Measurements from ENCODE around the gene TXK. TPM values are rescaled to one million over a fixed set of nuclear protein-coding genes. Genes with fewer than 3 reads are reported as not detected.

The TXK gene
- total RNA-seq, 2 experiments from 2014 or later, result 67.0 to 69.9 TPM

DNA sequence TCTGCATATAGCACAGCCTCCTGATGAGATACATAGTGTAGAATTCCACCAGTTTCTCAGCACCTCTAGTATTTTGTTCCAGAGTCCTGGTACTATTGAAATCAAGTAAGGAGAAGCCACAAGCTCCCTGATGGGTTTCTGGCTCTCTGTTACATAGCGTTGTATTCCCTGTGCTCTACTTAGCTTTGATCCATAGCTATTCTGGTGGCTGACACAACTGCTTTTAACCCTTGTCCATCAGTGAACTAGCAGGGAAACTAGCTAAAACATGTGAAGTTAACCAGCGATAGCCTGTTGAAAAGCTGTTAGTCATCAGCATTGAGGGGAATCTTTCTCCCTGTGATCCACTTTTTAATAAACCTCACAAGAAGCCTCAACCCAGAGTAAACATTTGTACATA, 90.5 kb downstream of the TXK start:
- no peak overlapping the region for H3K4me3 Mint-ChIP-seq
- Histone ChIP-seq H3K4me1 (ENCODE audit: insufficient read depth, low read length) (peaks cover 41% of the 10 kb centered on the region), H3K27ac (ENCODE audit: low read depth in 1 of 2, low read length in 2 of 2) (no peak overlapping the region), H3K27me3 (ENCODE audit: control insufficient read depth in 1 of 2, insufficient read depth in 2 of 2, low read length in 2 of 2) (no peaks in the 10 kb centered on the region), H3K36me3 (ENCODE audit: insufficient read depth, low read length) (no peaks in the 10 kb centered on the region), H3K4me3 (ENCODE audit: low read length) (no peak overlapping the region), H3K9me3 (ENCODE audit: control insufficient read depth in 1 of 2, insufficient read depth in 1 of 2, low read length in 2 of 2) (no peaks in the 10 kb centered on the region)
- H3K4me1 Mint-ChIP-seq (ENCODE audit: low read depth), result peaks cover 52% of the 10 kb centered on the region
- no peaks in the 10 kb centered on the region for H3K9me3 Mint-ChIP-seq
- H3K36me3 Mint-ChIP-seq (ENCODE audit: low read depth), result no peaks in the 10 kb centered on the region
- no peaks in the 10 kb centered on the region for H3K27me3 Mint-ChIP-seq
- no peak overlapping the region for H3K27ac Mint-ChIP-seq
- ATAC-seq (ENCODE audit: poor library complexity) (no peak), DNase-seq (no peak)
- intact Hi-C loops (cut with DNase I, micrococcal nuclease), result no loop called here
- TF ChIP-seq, protein P1, sequence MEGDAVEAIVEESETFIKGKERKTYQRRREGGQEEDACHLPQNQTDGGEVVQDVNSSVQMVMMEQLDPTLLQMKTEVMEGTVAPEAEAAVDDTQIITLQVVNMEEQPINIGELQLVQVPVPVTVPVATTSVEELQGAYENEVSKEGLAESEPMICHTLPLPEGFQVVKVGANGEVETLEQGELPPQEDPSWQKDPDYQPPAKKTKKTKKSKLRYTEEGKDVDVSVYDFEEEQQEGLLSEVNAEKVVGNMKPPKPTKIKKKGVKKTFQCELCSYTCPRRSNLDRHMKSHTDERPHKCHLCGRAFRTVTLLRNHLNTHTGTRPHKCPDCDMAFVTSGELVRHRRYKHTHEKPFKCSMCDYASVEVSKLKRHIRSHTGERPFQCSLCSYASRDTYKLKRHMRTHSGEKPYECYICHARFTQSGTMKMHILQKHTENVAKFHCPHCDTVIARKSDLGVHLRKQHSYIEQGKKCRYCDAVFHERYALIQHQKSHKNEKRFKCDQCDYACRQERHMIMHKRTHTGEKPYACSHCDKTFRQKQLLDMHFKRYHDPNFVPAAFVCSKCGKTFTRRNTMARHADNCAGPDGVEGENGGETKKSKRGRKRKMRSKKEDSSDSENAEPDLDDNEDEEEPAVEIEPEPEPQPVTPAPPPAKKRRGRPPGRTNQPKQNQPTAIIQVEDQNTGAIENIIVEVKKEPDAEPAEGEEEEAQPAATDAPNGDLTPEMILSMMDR (IDR thresholded peaks at IDR 0.05), result no peak
- POLR2A ChIA-PET, result no interaction called here
- CTCF ChIA-PET, result interaction anchor here (1.1 to 2.5 kb wide), 2 partner anchors 9 to 44 kb away, joined by 3 to 11 read pairs; no protein-coding TSS in a partner anchor

DNA sequence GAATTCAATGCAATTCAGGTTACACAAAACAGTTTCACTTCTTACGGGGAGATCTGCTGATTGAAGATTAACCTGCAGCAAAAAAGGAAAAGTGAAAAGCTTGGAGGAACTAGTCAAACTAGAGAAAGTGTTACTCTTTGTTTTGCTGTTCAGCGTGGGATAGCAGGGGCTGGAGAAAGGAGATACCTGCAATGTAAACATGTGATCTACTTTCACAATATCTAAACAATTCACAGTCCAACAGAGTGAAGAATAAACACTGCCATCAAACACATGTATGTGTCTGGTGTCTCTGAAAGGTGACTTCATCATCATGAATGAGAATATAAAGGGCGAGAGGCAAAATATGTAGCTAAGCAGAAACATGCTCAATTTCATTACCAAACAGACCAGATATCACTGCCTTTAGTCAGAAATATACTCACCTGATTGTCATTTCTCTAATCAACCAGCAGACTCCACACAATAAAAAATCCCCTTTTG, 91.0 kb downstream of the TXK start:
- CTCF ChIA-PET, result interaction anchor here (1.1 to 2.5 kb wide), 2 partner anchors 9 to 44 kb away, joined by 3 to 11 read pairs; no protein-coding TSS in a partner anchor
- peaks cover 48% of the 10 kb centered on the region for H3K4me1 Mint-ChIP-seq (ENCODE audit: low read depth)
- no peaks in the 10 kb centered on the region for H3K9me3 Mint-ChIP-seq
- H3K36me3 ChIP-seq (ENCODE audit: insufficient read depth, low read length), result no peaks in the 10 kb centered on the region
- no peaks in the 10 kb centered on the region for H3K9me3 ChIP-seq (ENCODE audit: control insufficient read depth in 1 of 2, insufficient read depth in 1 of 2, low read length in 2 of 2)
- no peak overlapping the region for H3K27ac ChIP-seq (ENCODE audit: low read depth in 1 of 2, low read length in 2 of 2)
- no peak overlapping the region for H3K4me3 ChIP-seq (ENCODE audit: low read length)
- no peaks in the 10 kb centered on the region for H3K27me3 ChIP-seq (ENCODE audit: control insufficient read depth in 1 of 2, insufficient read depth in 2 of 2, low read length in 2 of 2)
- H3K27ac Mint-ChIP-seq, result no peak overlapping the region
- no peaks in the 10 kb centered on the region for H3K27me3 Mint-ChIP-seq
- POLR2A ChIA-PET, result no interaction called here
- DNase-seq (no peak), ATAC-seq (ENCODE audit: poor library complexity) (no peak)
- TF ChIP-seq, protein P1 (IDR thresholded peaks at IDR 0.05), result no peak
- H3K4me3 Mint-ChIP-seq, result no peak overlapping the region
- H3K4me1 ChIP-seq (ENCODE audit: insufficient read depth, low read length), result peaks cover 39% of the 10 kb centered on the region
- intact Hi-C loops (cut with DNase I, micrococcal nuclease), result no loop called here
- no peaks in the 10 kb centered on the region for H3K36me3 Mint-ChIP-seq (ENCODE audit: low read depth)

DNA sequence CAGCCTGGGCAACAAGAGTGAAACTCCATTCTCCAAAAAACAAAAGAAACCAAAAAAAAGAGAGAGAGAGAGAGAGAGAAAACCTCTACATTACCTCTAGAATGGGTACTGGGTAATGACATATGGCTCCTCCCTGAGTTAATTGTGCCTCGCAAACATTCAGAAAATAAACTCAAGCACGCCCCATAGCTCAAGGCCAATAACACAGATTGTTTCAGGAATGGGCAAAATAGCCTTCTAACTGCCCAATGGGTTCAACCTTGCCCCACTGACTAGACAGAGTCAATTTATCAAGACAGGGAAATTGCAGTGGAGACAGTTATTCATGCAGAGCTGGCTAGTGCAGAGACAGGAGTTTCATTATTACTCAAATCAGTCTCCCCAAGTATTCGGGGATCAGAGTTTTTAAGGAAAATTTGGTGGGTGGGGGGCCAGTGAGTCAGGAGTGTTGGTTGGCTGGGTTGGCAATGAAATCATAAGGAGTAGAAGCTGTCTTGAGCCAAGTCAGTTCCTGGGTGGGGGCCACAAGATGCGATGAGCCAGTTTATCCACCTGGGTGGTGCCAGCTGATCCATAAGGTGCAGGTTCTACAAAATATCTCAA, 92.4 kb downstream of the TXK start:
- Histone ChIP-seq H3K27ac (ENCODE audit: low read depth in 1 of 2, low read length in 2 of 2) (no peak overlapping the region), H3K4me1 (ENCODE audit: insufficient read depth, low read length) (peaks cover 25% of the 10 kb centered on the region), H3K27me3 (ENCODE audit: control insufficient read depth in 1 of 2, insufficient read depth in 2 of 2, low read length in 2 of 2) (no peaks in the 10 kb centered on the region), H3K9me3 (ENCODE audit: control insufficient read depth in 1 of 2, insufficient read depth in 1 of 2, low read length in 2 of 2) (no peaks in the 10 kb centered on the region), H3K36me3 (ENCODE audit: insufficient read depth, low read length) (no peaks in the 10 kb centered on the region), H3K4me3 (ENCODE audit: low read length) (no peak overlapping the region)
- Mint-ChIP-seq H3K4me1 (ENCODE audit: low read depth) (peaks cover 34% of the 10 kb centered on the region), H3K36me3 (ENCODE audit: low read depth) (no peaks in the 10 kb centered on the region), H3K4me3 (no peak overlapping the region), H3K27ac (no peak overlapping the region), H3K27me3 (no peaks in the 10 kb centered on the region), H3K9me3 (no peaks in the 10 kb centered on the region)
- ChIA-PET CTCF (no interaction called here), POLR2A (no interaction called here)
- intact Hi-C loops (cut with DNase I, micrococcal nuclease), result no loop called here
- TF ChIP-seq, protein P1 (IDR thresholded peaks at IDR 0.05), result no peak
- ATAC-seq (ENCODE audit: poor library complexity) (no peak), DNase-seq (no peak)
